HepG2 (cell line): ENCODE results near the gene AHSG. TPM values are rescaled to one million over a fixed set of nuclear protein-coding genes. Genes with fewer than 3 reads are reported as not detected.

Source experiments
- ASH2L ChIP-seq: fragments of 300-600, 200-600 bp; sonication (generic); IDR thresholded peaks from 2 replicates; pipeline ENCODE4 v1.7.0; 2017; ENCODE audit warnings: low read depth, mild to moderate bottlenecking, moderate library complexity, mixed read lengths, low read length; ENCODE audit not compliant: insufficient read length
- ATF1 ChIP-seq: IDR thresholded peaks from 2 replicates; pipeline ENCODE4 v1.6.1; 2016; ENCODE audit warnings: mild to moderate bottlenecking, control low read depth
- ATF7 ChIP-seq, 2 experiments: fragments of 450-650 bp in 1 of 2; sonication (generic) in 1 of 2; formaldehyde crosslinking in 1 of 2; IDR thresholded peaks; 2 replicates each; pipeline versions ENCODE4 v1.4.0 to v1.6.1; 2016 to 2020; ENCODE audit warnings: antibody characterized with exemption in 1 of 2, mild to moderate bottlenecking in 1 of 2, missing genetic modification reagents in 1 of 2
- BCL6 ChIP-seq: IDR thresholded peaks from 2 replicates; pipeline ENCODE4 v1.6.1; 2016; ENCODE audit warnings: missing genetic modification reagents, missing compliant biosample characterization
- CHD2 ChIP-seq: IDR thresholded peaks from 2 replicates; pipeline ENCODE4 v1.6.1; 2011; ENCODE audit warnings: low read depth, low read length, improper control_type of control experiment
- GMEB2 ChIP-seq: IDR thresholded peaks from 2 replicates; pipeline ENCODE4 v1.6.1; 2016; ENCODE audit warnings: missing biosample characterization, missing genetic modification reagents, low read depth
- HNRNPLL ChIP-seq: fragments of 200-400 bp; formaldehyde crosslinking; IDR thresholded peaks from 2 replicates; pipeline ENCODE4 v1.6.1; 2017; ENCODE audit warnings: mild to moderate bottlenecking, low read depth, low read length; ENCODE audit not compliant: poor library complexity, severe bottlenecking
- KLF11 ChIP-seq: IDR thresholded peaks from 2 replicates; pipeline ENCODE4 v1.6.1; 2016; ENCODE audit warnings: missing compliant biosample characterization
- NBN ChIP-seq: fragments of 450-650 bp; conservative IDR thresholded peaks from 2 replicates; pipeline ENCODE4 v1.6.1; 2017
- NFE2L1 ChIP-seq: sonication (generic); formaldehyde crosslinking; IDR thresholded peaks from 2 replicates; pipeline ENCODE4 v1.4.0; 2020; ENCODE audit warnings: missing genetic modification reagents, mild to moderate bottlenecking, borderline replicate concordance
- RFXAP ChIP-seq: sonication (generic); formaldehyde crosslinking; IDR thresholded peaks from 2 replicates; pipeline ENCODE4 v1.4.0; 2020; ENCODE audit warnings: missing genetic modification reagents, borderline replicate concordance
- TBL1XR1 ChIP-seq: fragments of 150-350 bp; IDR thresholded peaks from 2 replicates; pipeline ENCODE4 v1.6.1; 2014; ENCODE audit warnings: borderline replicate concordance, low read length; ENCODE audit not compliant: partially characterized antibody
- TGIF2 ChIP-seq: IDR thresholded peaks from 2 replicates; pipeline ENCODE4 v1.6.1; 2016; ENCODE audit warnings: control low read depth, missing compliant biosample characterization
- THAP11 ChIP-seq: IDR thresholded peaks from 2 replicates; pipeline ENCODE4 v1.6.1; 2016; ENCODE audit warnings: missing biosample characterization, missing genetic modification reagents
- YEATS4 ChIP-seq: sonication (generic); formaldehyde crosslinking; IDR thresholded peaks from 2 replicates; pipeline ENCODE4 v1.4.0; 2020; ENCODE audit warnings: missing genetic modification reagents, borderline replicate concordance
- ZFY ChIP-seq: sonication (generic); formaldehyde crosslinking; IDR thresholded peaks from 2 replicates; pipeline ENCODE4 v1.4.0; 2020; ENCODE audit warnings: missing genetic modification reagents
- ZNF329 ChIP-seq: sonication (generic); formaldehyde crosslinking; IDR thresholded peaks from 2 replicates; pipeline ENCODE4 v1.9.0; 2021; ENCODE audit warnings: low read depth, mild to moderate bottlenecking, missing genetic modification reagents
- ZNF333 ChIP-seq: sonication (generic); formaldehyde crosslinking; IDR thresholded peaks from 2 replicates; pipeline ENCODE4 v1.4.0; 2020; ENCODE audit warnings: mild to moderate bottlenecking, missing genetic modification reagents, borderline replicate concordance
- polyA plus RNA-seq, 8 experiments: library from polyadenylated mRNA; depleted of rRNA in 3 of 8; stranded (reverse) in 7 of 8; unstranded in 1 of 8; fragments of >200 nt; fragmentation: Illumina TruSeq in 4 of 8; extraction: Trizol in 4 of 8; gene quantifications; 2 replicates each; pipeline versions ENCODE4 v1.2.1 to v1.2.3, GENCODE V29; 2011 to 2016; ENCODE audit warnings: low read depth in 4 of 8, missing spikeins in 1 of 8, mixed read lengths in 1 of 8; ENCODE audit not compliant: insufficient read depth in 1 of 8
- total RNA-seq, 5 experiments: library from RNA; depleted of rRNA; stranded (reverse); fragments of >200 nt; fragmentation: Illumina TruSeq; extraction: Trizol; gene quantifications; 2 replicates each; pipeline ENCODE4 v1.2.3, GENCODE V29; 2016; ENCODE audit warnings: low read depth in 1 of 5
- TF ChIP-seq, protein P1 (sequence below): sonication (generic); formaldehyde crosslinking; IDR thresholded peaks from 2 replicates; pipeline ENCODE4 v1.9.0; 2022; ENCODE audit warnings: missing genetic modification reagents, mild to moderate bottlenecking, borderline replicate concordance
- TF ChIP-seq, protein P2 (sequence below): conservative IDR thresholded peaks from 2 replicates; pipeline ENCODE4 v1.6.1; 2018; ENCODE audit warnings: missing genetic modification reagents
- TF ChIP-seq, protein P3 (sequence below): sonication (generic); formaldehyde crosslinking; IDR thresholded peaks from 2 replicates; pipeline ENCODE4 v1.8.1; 2023; ENCODE audit warnings: mild to moderate bottlenecking, moderate library complexity, missing genetic modification reagents
- TF ChIP-seq, protein P4 (sequence below): sonication (generic); formaldehyde crosslinking; IDR thresholded peaks from 2 replicates; pipeline ENCODE4 v1.4.0; 2020; ENCODE audit warnings: missing genetic modification reagents, borderline replicate concordance

Gene AHSG
- total and polyA plus RNA-seq, 2 of the 13 experiments (the other 11 are each of a cell fraction or from before 2014, with no cell fraction given), result 2,043 to 19,152 TPM

GRCh38 chr3:186570096-186570940, 42.5 kb upstream of the AHSG start, which contains the start of gene DNAJB11 (continued):
- TF ChIP-seq GMEB2 (CRISPR knock-in tag) (no peak), NFE2L1 (CRISPR knock-in tag) (no peak), ZNF329 (CRISPR knock-in tag) (peak; percentile 36; the same call in 1 of the 2 replicates), NBN (no peak), ATF1 (CRISPR knock-in tag) (peak; percentile 99), THAP11 (CRISPR knock-in tag) (peak; percentile 93), RFXAP (CRISPR knock-in tag) (peak; percentile 98), YEATS4 (CRISPR knock-in tag) (peak; percentile 55; the same call in 1 of the 2 replicates), ZNF333 (CRISPR knock-in tag) (0 out of 2 replicates have a peak, but pooled peaks have one; percentile 59), HNRNPLL (peak; percentile 27), ATF7 (IDR thresholded peaks at IDR 0.05) (peak; percentile 85), ATF7 (CRISPR knock-in tag; IDR thresholded peaks at IDR 0.05) (peak; percentile 68; the same call in 1 of the 2 replicates), ASH2L (peak; percentile 90), BCL6 (CRISPR knock-in tag) (no peak), CHD2 (peak; percentile 85), TGIF2 (CRISPR knock-in tag) (peak; percentile 74; the same call in 1 of the 2 replicates), TBL1XR1 (no peak), ZFY (CRISPR knock-in tag) (peak; percentile 48), KLF11 (CRISPR knock-in tag) (peak; percentile 90)
- TF ChIP-seq, protein P1, sequence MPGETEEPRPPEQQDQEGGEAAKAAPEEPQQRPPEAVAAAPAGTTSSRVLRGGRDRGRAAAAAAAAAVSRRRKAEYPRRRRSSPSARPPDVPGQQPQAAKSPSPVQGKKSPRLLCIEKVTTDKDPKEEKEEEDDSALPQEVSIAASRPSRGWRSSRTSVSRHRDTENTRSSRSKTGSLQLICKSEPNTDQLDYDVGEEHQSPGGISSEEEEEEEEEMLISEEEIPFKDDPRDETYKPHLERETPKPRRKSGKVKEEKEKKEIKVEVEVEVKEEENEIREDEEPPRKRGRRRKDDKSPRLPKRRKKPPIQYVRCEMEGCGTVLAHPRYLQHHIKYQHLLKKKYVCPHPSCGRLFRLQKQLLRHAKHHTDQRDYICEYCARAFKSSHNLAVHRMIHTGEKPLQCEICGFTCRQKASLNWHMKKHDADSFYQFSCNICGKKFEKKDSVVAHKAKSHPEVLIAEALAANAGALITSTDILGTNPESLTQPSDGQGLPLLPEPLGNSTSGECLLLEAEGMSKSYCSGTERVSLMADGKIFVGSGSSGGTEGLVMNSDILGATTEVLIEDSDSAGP (CRISPR knock-in tag), result peak; percentile 17; the same call in 1 of the 2 replicates
- TF ChIP-seq, protein P2, sequence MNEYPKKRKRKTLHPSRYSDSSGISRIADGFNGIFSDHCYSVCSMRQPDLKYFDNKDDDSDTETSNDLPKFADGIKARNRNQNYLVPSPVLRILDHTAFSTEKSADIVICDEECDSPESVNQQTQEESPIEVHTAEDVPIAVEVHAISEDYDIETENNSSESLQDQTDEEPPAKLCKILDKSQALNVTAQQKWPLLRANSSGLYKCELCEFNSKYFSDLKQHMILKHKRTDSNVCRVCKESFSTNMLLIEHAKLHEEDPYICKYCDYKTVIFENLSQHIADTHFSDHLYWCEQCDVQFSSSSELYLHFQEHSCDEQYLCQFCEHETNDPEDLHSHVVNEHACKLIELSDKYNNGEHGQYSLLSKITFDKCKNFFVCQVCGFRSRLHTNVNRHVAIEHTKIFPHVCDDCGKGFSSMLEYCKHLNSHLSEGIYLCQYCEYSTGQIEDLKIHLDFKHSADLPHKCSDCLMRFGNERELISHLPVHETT, result 0 out of 2 replicates have a peak, but pooled peaks have one; percentile 51
- TF ChIP-seq, protein P3, sequence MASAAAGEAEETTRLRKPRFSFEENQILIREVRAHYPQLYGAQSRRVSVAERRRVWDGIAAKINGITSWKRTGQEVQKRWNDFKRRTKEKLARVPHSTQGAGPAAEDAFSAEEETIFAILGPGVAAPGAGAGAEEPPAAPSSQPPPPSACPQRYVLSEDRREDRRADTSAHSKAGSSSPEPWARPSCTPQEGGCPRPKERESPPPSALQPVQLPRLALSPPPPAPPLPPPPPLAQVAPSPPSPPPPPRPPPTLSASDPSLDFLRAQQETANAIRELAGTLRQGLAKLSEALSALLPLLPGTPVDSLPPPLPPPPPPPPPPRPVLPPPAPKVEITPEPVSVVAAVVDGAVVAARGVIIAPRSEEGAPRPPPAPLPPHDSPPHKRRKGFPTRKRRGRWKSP (CRISPR knock-in tag), result no peak
- TF ChIP-seq, protein P4, sequence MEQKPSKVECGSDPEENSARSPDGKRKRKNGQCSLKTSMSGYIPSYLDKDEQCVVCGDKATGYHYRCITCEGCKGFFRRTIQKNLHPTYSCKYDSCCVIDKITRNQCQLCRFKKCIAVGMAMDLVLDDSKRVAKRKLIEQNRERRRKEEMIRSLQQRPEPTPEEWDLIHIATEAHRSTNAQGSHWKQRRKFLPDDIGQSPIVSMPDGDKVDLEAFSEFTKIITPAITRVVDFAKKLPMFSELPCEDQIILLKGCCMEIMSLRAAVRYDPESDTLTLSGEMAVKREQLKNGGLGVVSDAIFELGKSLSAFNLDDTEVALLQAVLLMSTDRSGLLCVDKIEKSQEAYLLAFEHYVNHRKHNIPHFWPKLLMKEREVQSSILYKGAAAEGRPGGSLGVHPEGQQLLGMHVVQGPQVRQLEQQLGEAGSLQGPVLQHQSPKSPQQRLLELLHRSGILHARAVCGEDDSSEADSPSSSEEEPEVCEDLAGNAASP, result peak; percentile 98
